ENCODE measurements around the gene AKAP13. TPM values are rescaled to one million over a fixed set of nuclear protein-coding genes. Genes with fewer than 3 reads are reported as not detected.
"Not testable (repeated sequence)": the region's sequence is repeated elsewhere in the genome, so short reads cannot be mapped to it uniquely, and the experiment has no call there.

The AKAP13 gene
- total and polyA plus RNA-seq, 2 of the 8 experiments (the other 6 are each of a cell fraction or from before 2014, with no cell fraction given) = 14.0 to 46.2 TPM

GRCh38 chr15:85348048-85348766, 32.2 kb upstream of the AKAP13 start:
- not testable (repeated sequence) for H3K27ac ChIP-seq (ENCODE audit: low read depth, low read length); H4K8ac ChIP-seq (ENCODE audit: extremely low read depth, insufficient read depth, low read length)
- 93% methylated on average over 8 of the region's 8 CpGs; no CpG with 5 or more reads in 1 of the 2 experiments for WGBS, 2 experiments (ENCODE audit: extremely low coverage in 1 of 2, insufficient coverage in 1 of 2, insufficient read length in 1 of 2, insufficient replicate concordance in 2 of 2, low coverage in 1 of 2, low lambda C conversion rate in 2 of 2, missing lambda C conversion rate in 1 of 2)

DNA sequence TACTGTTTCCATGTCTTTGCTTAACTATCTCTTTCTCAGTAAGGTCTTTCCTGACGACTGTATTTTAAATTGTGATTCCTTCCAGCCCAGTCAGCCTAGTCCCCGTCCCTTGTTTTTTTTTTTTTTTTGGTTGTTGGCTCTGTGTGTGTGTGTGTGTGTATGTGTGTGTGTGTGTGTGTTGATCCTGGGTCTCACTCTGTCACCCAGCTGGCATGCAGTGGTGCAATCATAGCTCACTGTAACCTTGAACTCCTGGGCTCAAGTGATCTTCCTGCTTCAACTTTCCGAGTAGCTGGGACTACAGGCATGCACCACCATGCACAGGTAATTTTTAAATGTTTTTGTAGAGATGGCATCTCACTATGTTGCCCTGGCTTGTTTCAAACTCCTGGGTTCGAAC, 31.3 kb upstream of the AKAP13 start:
- H3K56ac ChIP-seq (replicated peaks; ENCODE audit: insufficient read length, low read depth, low read length); H3K79me2 ChIP-seq (ENCODE audit: control insufficient read depth in 1 of 2, insufficient read depth in 2 of 2, low read length in 2 of 2); POLR2A ChIA-PET (ENCODE audit: partially characterized antibody); H3K23ac ChIP-seq (ENCODE audit: insufficient read length); H3K14ac ChIP-seq (ENCODE audit: insufficient read length); H4K20me1 ChIP-seq (replicated peaks in 1 of 2; ENCODE audit: control insufficient read depth in 1 of 2, insufficient read depth in 2 of 2, low read length in 2 of 2); H3K36me3 ChIP-seq (ENCODE audit: control insufficient read depth in 2 of 4, insufficient read depth in 4 of 4, low read length in 3 of 4); H2BK12ac ChIP-seq (ENCODE audit: low read depth, low read length); H4K5ac ChIP-seq (ENCODE audit: insufficient read length, low read depth, low read length); H3K79me1 ChIP-seq (ENCODE audit: low read depth, low read length); H2BK20ac ChIP-seq (ENCODE audit: low read length); H3K27me3 ChIP-seq (replicated peaks in 1 of 4; ENCODE audit: control insufficient read depth in 3 of 4, extremely low read depth in 1 of 4, insufficient read depth in 3 of 4, low read length in 3 of 4); FAIRE-seq; H4K8ac ChIP-seq (ENCODE audit: extremely low read depth, insufficient read depth, low read length); H3K9ac ChIP-seq (replicated peaks in 1 of 4; ENCODE audit: extremely low read depth in 1 of 4, low read depth in 3 of 4, low read length in 3 of 4); H3K4me2 ChIP-seq (ENCODE audit: insufficient read depth in 1 of 2, low read depth in 2 of 2, low read length in 2 of 2); DNase-seq (ENCODE audit: low read depth in 1 of 2, low spot score in 2 of 2); H2AK5ac ChIP-seq (ENCODE audit: low read depth, low read length); H3K4ac ChIP-seq (replicated peaks; ENCODE audit: insufficient read length, low read depth, low read length); H3K4me1 ChIP-seq (replicated peaks in 1 of 4; ENCODE audit: control insufficient read depth in 3 of 4, insufficient read depth in 4 of 4, low read length in 3 of 4); H3K18ac ChIP-seq (ENCODE audit: extremely low read depth, low read length); H4K91ac ChIP-seq (replicated peaks; ENCODE audit: insufficient read length, low read length); H2BK5ac ChIP-seq (ENCODE audit: low read depth, low read length); H3K23me2 ChIP-seq (ENCODE audit: low read depth, low read length); H3K4me3 ChIP-seq (ENCODE audit: extremely low read depth in 1 of 4, insufficient read depth in 2 of 4, low read depth in 3 of 4, low read length in 4 of 4); H2BK15ac ChIP-seq (ENCODE audit: low read length); H3K27ac ChIP-seq (ENCODE audit: low read depth, low read length); H2AFZ ChIP-seq (ENCODE audit: low read length); H3K9me3 ChIP-seq (ENCODE audit: insufficient read depth in 2 of 2, low read depth in 1 of 2, low read length in 1 of 2); H2BK120ac ChIP-seq (replicated peaks; ENCODE audit: low read depth, low read length): not testable (repeated sequence)
- CTCF ChIA-PET (ENCODE audit: partially characterized antibody) = interaction anchor here (1.0 kb wide), 1 partner anchor 11 kb away, joined by 7 read pairs; no protein-coding TSS in a partner anchor
- WGBS, 2 experiments (ENCODE audit: extremely low coverage in 1 of 2, insufficient coverage in 1 of 2, insufficient read length in 1 of 2, insufficient replicate concordance in 2 of 2, low coverage in 1 of 2, low lambda C conversion rate in 2 of 2, missing lambda C conversion rate in 1 of 2) = 94% methylated on average over 3 of the region's 4 CpGs; no CpG with 5 or more reads in 1 of the 2 experiments

More at GRCh38 chr15:85348048-85348766, 32.2 kb upstream of the AKAP13 start:
- H4K20me1 ChIP-seq (replicated peaks in 1 of 2; ENCODE audit: control insufficient read depth in 1 of 2, insufficient read depth in 2 of 2, low read length in 2 of 2); H2AK5ac ChIP-seq (ENCODE audit: low read depth, low read length); H3K79me1 ChIP-seq (ENCODE audit: low read depth, low read length); H3K14ac ChIP-seq (ENCODE audit: insufficient read length); H3K9ac ChIP-seq (replicated peaks in 1 of 4; ENCODE audit: extremely low read depth in 1 of 4, low read depth in 3 of 4, low read length in 3 of 4); H2BK12ac ChIP-seq (ENCODE audit: low read depth, low read length); H4K5ac ChIP-seq (ENCODE audit: insufficient read length, low read depth, low read length); H2BK20ac ChIP-seq (ENCODE audit: low read length); H2BK15ac ChIP-seq (ENCODE audit: low read length); H2AFZ ChIP-seq (ENCODE audit: low read length); H3K4me1 ChIP-seq (replicated peaks in 1 of 4; ENCODE audit: control insufficient read depth in 3 of 4, insufficient read depth in 4 of 4, low read length in 3 of 4); H3K23ac ChIP-seq (ENCODE audit: insufficient read length); H3K9me3 ChIP-seq (ENCODE audit: insufficient read depth in 2 of 2, low read depth in 1 of 2, low read length in 1 of 2); H2BK120ac ChIP-seq (replicated peaks; ENCODE audit: low read depth, low read length); CTCF ChIA-PET (ENCODE audit: partially characterized antibody); H3K4me2 ChIP-seq (ENCODE audit: insufficient read depth in 1 of 2, low read depth in 2 of 2, low read length in 2 of 2); H3K4me3 ChIP-seq (ENCODE audit: extremely low read depth in 1 of 4, insufficient read depth in 2 of 4, low read depth in 3 of 4, low read length in 4 of 4); H3K27me3 ChIP-seq (replicated peaks in 1 of 4; ENCODE audit: control insufficient read depth in 3 of 4, extremely low read depth in 1 of 4, insufficient read depth in 3 of 4, low read length in 3 of 4); FAIRE-seq; DNase-seq (ENCODE audit: low read depth in 1 of 2, low spot score in 2 of 2); H3K36me3 ChIP-seq (ENCODE audit: control insufficient read depth in 2 of 4, insufficient read depth in 4 of 4, low read length in 3 of 4); H3K18ac ChIP-seq (ENCODE audit: extremely low read depth, low read length); H2BK5ac ChIP-seq (ENCODE audit: low read depth, low read length); H4K91ac ChIP-seq (replicated peaks; ENCODE audit: insufficient read length, low read length); POLR2A ChIA-PET (ENCODE audit: partially characterized antibody); H3K4ac ChIP-seq (replicated peaks; ENCODE audit: insufficient read length, low read depth, low read length); H3K23me2 ChIP-seq (ENCODE audit: low read depth, low read length); H3K79me2 ChIP-seq (ENCODE audit: control insufficient read depth in 1 of 2, insufficient read depth in 2 of 2, low read length in 2 of 2); H3K56ac ChIP-seq (replicated peaks; ENCODE audit: insufficient read length, low read depth, low read length): not testable (repeated sequence)

Data from H1 (cell line).